HEK293 (cell line): Measurements from ENCODE around the gene METTL1.

Experiments
- CTCF ChIA-PET: fragments of 350-600 bp; formaldehyde crosslinking; extraction: SDS; loops from one replicate; lab custom pipeline; 2021; ENCODE audit warnings: antibody characterized with exemption; lab: Yijun Ruan, JAX
- POLR2A ChIA-PET: fragments of 300-600 bp; formaldehyde crosslinking; extraction: SDS; loops from one replicate; lab custom pipeline; 2020; ENCODE audit warnings: antibody characterized with exemption, inconsistent platforms; lab: Yijun Ruan, JAX
- H3K27ac ChIP-seq: fragments of 200-500 bp; sonication (Bioruptor generic); 2 replicates; pipeline ENCODE4 v1.5.1; 2014; ENCODE audit warnings: low read depth, low read length, control low read depth, inconsistent platforms; ENCODE audit errors: extremely low read depth
- H3K36me3 ChIP-seq, 2 experiments: fragments of 200-500 bp in 1 of 2; sonication (Bioruptor generic) in 1 of 2; 1 replicate in 1 of 2; 2 replicates in 1 of 2; pipeline ENCODE4 v1.5.1; 2014 to 2017; ENCODE audit warnings: inconsistent platforms in 2 of 2, low read length in 2 of 2; ENCODE audit not compliant: control insufficient read depth in 2 of 2, insufficient read depth in 1 of 2
- H3K4me1 ChIP-seq: fragments of 200-500 bp; sonication (Bioruptor generic); 2 replicates; pipeline ENCODE4 v1.5.1; 2014; ENCODE audit warnings: mild to moderate bottlenecking, low read length, inconsistent platforms; ENCODE audit not compliant: control insufficient read depth, insufficient read depth
- H3K4me3 ChIP-seq: 2 replicates; pipeline ENCODE4 v1.5.1; 2011; ENCODE audit warnings: low read depth, mild to moderate bottlenecking, control low read depth, low read length, moderate library complexity
- H3K9me3 ChIP-seq: fragments of 200-500 bp; sonication (Bioruptor generic); 2 replicates; pipeline ENCODE4 v1.5.1; 2014; ENCODE audit warnings: low read depth, low read length, inconsistent platforms; ENCODE audit not compliant: control insufficient read depth, insufficient read depth
- BCL11B ChIP-seq: fragments of 450-650 bp; formaldehyde crosslinking; IDR thresholded peaks from 2 replicates; pipeline ENCODE4 v1.5.1; 2016; ENCODE audit warnings: low read depth, missing biosample characterization, missing genetic modification characterization
- FEZF1 ChIP-seq: fragments of 450-650 bp; formaldehyde crosslinking; IDR thresholded peaks from 2 replicates; pipeline ENCODE4 v1.5.1; 2016; ENCODE audit warnings: missing biosample characterization, missing genetic modification characterization
- GLIS1 ChIP-seq: fragments of 450-650 bp; formaldehyde crosslinking; IDR thresholded peaks from 2 replicates; pipeline ENCODE4 v1.5.1; 2016; ENCODE audit warnings: missing biosample characterization, missing genetic modification characterization
- KLF9 ChIP-seq: fragments of 450-650 bp; formaldehyde crosslinking; IDR thresholded peaks from 2 replicates; pipeline ENCODE4 v1.5.1; 2016; ENCODE audit warnings: missing biosample characterization, missing genetic modification characterization, low read depth
- ZNF239 ChIP-seq: fragments of 450-650 bp; formaldehyde crosslinking; IDR thresholded peaks from 2 replicates; pipeline ENCODE4 v1.5.1; 2016; ENCODE audit warnings: missing biosample characterization, missing genetic modification characterization
- ZNF302 ChIP-seq: fragments of 450-650 bp; formaldehyde crosslinking; IDR thresholded peaks from 2 replicates; pipeline ENCODE4 v1.5.1; 2016; ENCODE audit warnings: missing biosample characterization, missing genetic modification characterization, low read depth
- ZNF416 ChIP-seq: fragments of 450-650 bp; formaldehyde crosslinking; IDR thresholded peaks from 2 replicates; pipeline ENCODE4 v1.5.1; 2016; ENCODE audit warnings: missing biosample characterization, missing genetic modification characterization
- ZNF423 ChIP-seq: fragments of 450-650 bp; formaldehyde crosslinking; IDR thresholded peaks from 2 replicates; pipeline ENCODE4 v1.5.1; 2016; ENCODE audit warnings: missing biosample characterization, missing genetic modification characterization
- ZNF510 ChIP-seq: fragments of 450-650 bp; formaldehyde crosslinking; IDR thresholded peaks from 2 replicates; pipeline ENCODE4 v1.5.1; 2018; ENCODE audit warnings: mild to moderate bottlenecking, missing genetic modification characterization, missing biosample characterization; ENCODE audit not compliant: insufficient replicate concordance
- ZNF654 ChIP-seq: fragments of 450-650 bp; formaldehyde crosslinking; IDR thresholded peaks from 2 replicates; pipeline ENCODE4 v1.5.1; 2016; ENCODE audit warnings: low read depth, missing biosample characterization, missing genetic modification characterization
- ZNF664 ChIP-seq: fragments of 450-650 bp; formaldehyde crosslinking; IDR thresholded peaks from 2 replicates; pipeline ENCODE4 v1.5.1; 2016; ENCODE audit warnings: missing biosample characterization, missing genetic modification characterization
- ZNF785 ChIP-seq: fragments of 450-650 bp; formaldehyde crosslinking; IDR thresholded peaks from 2 replicates; pipeline ENCODE4 v1.5.1; 2016; ENCODE audit warnings: missing biosample characterization, missing genetic modification characterization
- ZNF843 ChIP-seq: fragments of 450-650 bp; formaldehyde crosslinking; IDR thresholded peaks from 2 replicates; pipeline ENCODE4 v1.5.1; 2016; ENCODE audit warnings: missing biosample characterization, missing genetic modification characterization
- TF ChIP-seq, protein P1 (sequence below): fragments of 450-650 bp; formaldehyde crosslinking; IDR thresholded peaks from 2 replicates; pipeline ENCODE4 v1.5.1; 2017; ENCODE audit warnings: missing biosample characterization, missing genetic modification characterization
- TF ChIP-seq, protein P2 (sequence below): fragments of 450-650 bp; formaldehyde crosslinking; IDR thresholded peaks from 2 replicates; pipeline ENCODE4 v1.5.1; 2016; ENCODE audit warnings: missing biosample characterization, missing genetic modification characterization
- TF ChIP-seq, protein P3 (sequence below): fragments of 450-650 bp; formaldehyde crosslinking; IDR thresholded peaks from 2 replicates; pipeline ENCODE4 v1.5.1; 2016; ENCODE audit warnings: missing biosample characterization, missing genetic modification characterization, borderline replicate concordance
- TF ChIP-seq, protein P4 (sequence below): sonication (generic); formaldehyde crosslinking; IDR thresholded peaks from 2 replicates; pipeline ENCODE4 v1.8.1; 2022; ENCODE audit warnings: mild to moderate bottlenecking, moderate library complexity, missing genetic modification reagents
- TF ChIP-seq, protein P5 (sequence below): fragments of 450-650 bp; formaldehyde crosslinking; IDR thresholded peaks from 2 replicates; pipeline ENCODE4 v1.5.1; 2016; ENCODE audit warnings: missing biosample characterization, missing genetic modification characterization
- TF ChIP-seq, protein P6 (sequence below): fragments of 450-650 bp; formaldehyde crosslinking; IDR thresholded peaks from 2 replicates; pipeline ENCODE4 v1.5.1; 2017; ENCODE audit warnings: missing biosample characterization, missing genetic modification characterization
- TF ChIP-seq, protein P7 (sequence below): fragments of 450-650 bp; formaldehyde crosslinking; IDR thresholded peaks from 2 replicates; pipeline ENCODE4 v1.5.1; 2016; ENCODE audit warnings: missing biosample characterization, missing genetic modification characterization

METTL1 gene

DNA sequence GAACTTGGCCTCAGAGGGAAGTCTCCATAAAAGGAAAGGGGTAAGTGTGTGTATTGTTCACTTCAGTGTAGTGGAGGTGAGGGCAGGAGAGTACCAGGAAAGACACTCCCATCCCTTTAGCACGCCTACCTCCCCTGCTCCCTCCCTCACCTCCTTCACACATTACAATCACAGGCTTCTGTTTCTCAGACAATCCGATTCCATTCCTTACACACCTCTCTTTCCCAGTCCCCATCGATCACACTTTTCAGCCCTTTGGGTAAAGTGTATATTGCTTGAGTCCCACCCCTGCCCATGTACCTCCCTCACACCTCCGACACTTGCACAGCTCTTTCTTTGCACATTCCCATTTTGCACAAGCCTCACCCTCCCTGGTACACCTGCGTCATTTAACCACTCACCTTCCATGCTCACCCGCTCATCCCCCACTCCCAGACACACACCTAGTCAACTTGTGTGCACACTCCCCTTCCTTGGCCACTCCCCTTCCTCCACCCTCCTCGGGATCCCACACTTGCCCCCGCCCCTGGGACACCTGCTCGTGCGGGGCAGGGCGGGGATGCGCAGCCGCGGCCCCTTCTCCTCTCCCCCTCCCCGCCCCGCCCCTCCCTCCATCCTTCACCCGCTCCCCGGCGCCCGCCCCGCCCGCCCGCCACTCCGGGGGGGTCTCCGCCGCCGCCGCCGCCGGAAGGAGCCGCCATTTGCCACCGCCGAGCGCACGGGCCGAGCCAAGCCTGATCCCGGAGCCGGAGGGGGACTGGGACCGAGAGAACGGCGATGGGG, 17.3 kb downstream of the METTL1 start, which contains the start of gene MARCHF9:
TSS of gene MARCHF9 (plus strand) at position 693 of the 783 bp plus-strand sequence. CDS start 426 bp downstream, outside the sequence.
- Histone ChIP-seq H3K4me3 (peak within 1 kb of the TSS; percentile 63), H3K36me3 (peaks cover 16 to 46% of the 10 kb centered on the region in 2 experiments), H3K27ac (peak within 1 kb of the TSS; percentile 69; the same call in 1 of the 2 replicates), H3K4me1 (peaks cover 16% of the 10 kb centered on the region), H3K9me3 (no peaks in the 10 kb centered on the region)
- CTCF ChIA-PET, result interaction anchor here (2.4 kb wide), 1 partner anchor 12 kb away, joined by 26 read pairs; the partner anchor contains the start of gene CYP27B1
- POLR2A ChIA-PET, result interaction anchor here (0.5 to 1.4 kb wide), 3 partner anchors 17 to 1832 kb away, joined by 3 to 4 read pairs (median 4); partner anchors contain the start of genes EEF1AKMT3 and METTL1
- no peak for TF ChIP-seq ZNF664 (tag by site-specific recombination)
- no peak; the same call in 1 of the 2 replicates for TF ChIP-seq BCL11B (tag by site-specific recombination)
- TF ChIP-seq ZNF654 (tag by site-specific recombination), result no peak
- TF ChIP-seq ZNF785 (tag by site-specific recombination), result no peak
- peak; percentile 88 for TF ChIP-seq KLF9 (tag by site-specific recombination)
- TF ChIP-seq, protein P1, sequence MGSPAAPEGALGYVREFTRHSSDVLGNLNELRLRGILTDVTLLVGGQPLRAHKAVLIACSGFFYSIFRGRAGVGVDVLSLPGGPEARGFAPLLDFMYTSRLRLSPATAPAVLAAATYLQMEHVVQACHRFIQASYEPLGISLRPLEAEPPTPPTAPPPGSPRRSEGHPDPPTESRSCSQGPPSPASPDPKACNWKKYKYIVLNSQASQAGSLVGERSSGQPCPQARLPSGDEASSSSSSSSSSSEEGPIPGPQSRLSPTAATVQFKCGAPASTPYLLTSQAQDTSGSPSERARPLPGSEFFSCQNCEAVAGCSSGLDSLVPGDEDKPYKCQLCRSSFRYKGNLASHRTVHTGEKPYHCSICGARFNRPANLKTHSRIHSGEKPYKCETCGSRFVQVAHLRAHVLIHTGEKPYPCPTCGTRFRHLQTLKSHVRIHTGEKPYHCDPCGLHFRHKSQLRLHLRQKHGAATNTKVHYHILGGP (tag by site-specific recombination), result no peak
- TF ChIP-seq ZNF302 (tag by site-specific recombination), result no peak
- TF ChIP-seq, protein P2, sequence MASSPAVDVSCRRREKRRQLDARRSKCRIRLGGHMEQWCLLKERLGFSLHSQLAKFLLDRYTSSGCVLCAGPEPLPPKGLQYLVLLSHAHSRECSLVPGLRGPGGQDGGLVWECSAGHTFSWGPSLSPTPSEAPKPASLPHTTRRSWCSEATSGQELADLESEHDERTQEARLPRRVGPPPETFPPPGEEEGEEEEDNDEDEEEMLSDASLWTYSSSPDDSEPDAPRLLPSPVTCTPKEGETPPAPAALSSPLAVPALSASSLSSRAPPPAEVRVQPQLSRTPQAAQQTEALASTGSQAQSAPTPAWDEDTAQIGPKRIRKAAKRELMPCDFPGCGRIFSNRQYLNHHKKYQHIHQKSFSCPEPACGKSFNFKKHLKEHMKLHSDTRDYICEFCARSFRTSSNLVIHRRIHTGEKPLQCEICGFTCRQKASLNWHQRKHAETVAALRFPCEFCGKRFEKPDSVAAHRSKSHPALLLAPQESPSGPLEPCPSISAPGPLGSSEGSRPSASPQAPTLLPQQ (tag by site-specific recombination), result peak; percentile 45; the same call in 1 of the 2 replicates
- TF ChIP-seq, protein P3, sequence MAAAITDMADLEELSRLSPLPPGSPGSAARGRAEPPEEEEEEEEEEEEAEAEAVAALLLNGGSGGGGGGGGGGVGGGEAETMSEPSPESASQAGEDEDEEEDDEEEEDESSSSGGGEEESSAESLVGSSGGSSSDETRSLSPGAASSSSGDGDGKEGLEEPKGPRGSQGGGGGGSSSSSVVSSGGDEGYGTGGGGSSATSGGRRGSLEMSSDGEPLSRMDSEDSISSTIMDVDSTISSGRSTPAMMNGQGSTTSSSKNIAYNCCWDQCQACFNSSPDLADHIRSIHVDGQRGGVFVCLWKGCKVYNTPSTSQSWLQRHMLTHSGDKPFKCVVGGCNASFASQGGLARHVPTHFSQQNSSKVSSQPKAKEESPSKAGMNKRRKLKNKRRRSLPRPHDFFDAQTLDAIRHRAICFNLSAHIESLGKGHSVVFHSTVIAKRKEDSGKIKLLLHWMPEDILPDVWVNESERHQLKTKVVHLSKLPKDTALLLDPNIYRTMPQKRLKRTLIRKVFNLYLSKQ (tag by site-specific recombination), result no peak
- TF ChIP-seq ZNF239, result no peak
- TF ChIP-seq, protein P4, sequence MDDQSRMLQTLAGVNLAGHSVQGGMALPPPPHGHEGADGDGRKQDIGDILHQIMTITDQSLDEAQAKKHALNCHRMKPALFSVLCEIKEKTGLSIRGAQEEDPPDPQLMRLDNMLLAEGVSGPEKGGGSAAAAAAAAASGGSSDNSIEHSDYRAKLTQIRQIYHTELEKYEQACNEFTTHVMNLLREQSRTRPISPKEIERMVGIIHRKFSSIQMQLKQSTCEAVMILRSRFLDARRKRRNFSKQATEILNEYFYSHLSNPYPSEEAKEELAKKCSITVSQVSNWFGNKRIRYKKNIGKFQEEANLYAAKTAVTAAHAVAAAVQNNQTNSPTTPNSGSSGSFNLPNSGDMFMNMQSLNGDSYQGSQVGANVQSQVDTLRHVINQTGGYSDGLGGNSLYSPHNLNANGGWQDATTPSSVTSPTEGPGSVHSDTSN (CRISPR knock-in tag), result no peak
- TF ChIP-seq, protein P5, sequence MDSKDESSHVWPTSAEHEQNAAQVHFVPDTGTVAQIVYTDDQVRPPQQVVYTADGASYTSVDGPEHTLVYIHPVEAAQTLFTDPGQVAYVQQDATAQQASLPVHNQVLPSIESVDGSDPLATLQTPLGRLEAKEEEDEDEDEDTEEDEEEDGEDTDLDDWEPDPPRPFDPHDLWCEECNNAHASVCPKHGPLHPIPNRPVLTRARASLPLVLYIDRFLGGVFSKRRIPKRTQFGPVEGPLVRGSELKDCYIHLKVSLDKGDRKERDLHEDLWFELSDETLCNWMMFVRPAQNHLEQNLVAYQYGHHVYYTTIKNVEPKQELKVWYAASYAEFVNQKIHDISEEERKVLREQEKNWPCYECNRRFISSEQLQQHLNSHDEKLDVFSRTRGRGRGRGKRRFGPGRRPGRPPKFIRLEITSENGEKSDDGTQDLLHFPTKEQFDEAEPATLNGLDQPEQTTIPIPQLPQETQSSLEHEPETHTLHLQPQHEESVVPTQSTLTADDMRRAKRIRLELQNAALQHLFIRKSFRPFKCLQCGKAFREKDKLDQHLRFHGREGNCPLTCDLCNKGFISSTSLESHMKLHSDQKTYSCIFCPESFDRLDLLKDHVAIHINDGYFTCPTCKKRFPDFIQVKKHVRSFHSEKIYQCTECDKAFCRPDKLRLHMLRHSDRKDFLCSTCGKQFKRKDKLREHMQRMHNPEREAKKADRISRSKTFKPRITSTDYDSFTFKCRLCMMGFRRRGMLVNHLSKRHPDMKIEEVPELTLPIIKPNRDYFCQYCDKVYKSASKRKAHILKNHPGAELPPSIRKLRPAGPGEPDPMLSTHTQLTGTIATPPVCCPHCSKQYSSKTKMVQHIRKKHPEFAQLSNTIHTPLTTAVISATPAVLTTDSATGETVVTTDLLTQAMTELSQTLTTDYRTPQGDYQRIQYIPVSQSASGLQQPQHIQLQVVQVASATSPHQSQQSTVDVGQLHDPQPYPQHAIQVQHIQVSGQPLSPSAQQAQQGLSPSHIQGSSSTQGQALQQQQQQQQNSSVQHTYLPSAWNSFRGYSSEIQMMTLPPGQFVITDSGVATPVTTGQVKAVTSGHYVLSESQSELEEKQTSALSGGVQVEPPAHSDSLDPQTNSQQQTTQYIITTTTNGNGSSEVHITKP (tag by site-specific recombination), result peak; percentile 92
- peak; percentile 36 for TF ChIP-seq GLIS1 (tag by site-specific recombination)
- TF ChIP-seq, protein P6, sequence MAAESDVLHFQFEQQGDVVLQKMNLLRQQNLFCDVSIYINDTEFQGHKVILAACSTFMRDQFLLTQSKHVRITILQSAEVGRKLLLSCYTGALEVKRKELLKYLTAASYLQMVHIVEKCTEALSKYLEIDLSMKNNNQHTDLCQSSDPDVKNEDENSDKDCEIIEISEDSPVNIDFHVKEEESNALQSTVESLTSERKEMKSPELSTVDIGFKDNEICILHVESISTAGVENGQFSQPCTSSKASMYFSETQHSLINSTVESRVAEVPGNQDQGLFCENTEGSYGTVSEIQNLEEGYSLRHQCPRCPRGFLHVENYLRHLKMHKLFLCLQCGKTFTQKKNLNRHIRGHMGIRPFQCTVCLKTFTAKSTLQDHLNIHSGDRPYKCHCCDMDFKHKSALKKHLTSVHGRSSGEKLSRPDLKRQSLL, result no peak
- no peak for TF ChIP-seq ZNF416 (tag by site-specific recombination)
- peak; percentile 36; the same call in 1 of the 2 replicates for TF ChIP-seq FEZF1
- no peak for TF ChIP-seq ZNF510 (tag by site-specific recombination)
- TF ChIP-seq ZNF423 (tag by site-specific recombination), result peak; percentile 26; the same call in 1 of the 2 replicates
- TF ChIP-seq ZNF843 (tag by site-specific recombination), result peak; percentile 67; the same call in 1 of the 2 replicates
- TF ChIP-seq, protein P7, sequence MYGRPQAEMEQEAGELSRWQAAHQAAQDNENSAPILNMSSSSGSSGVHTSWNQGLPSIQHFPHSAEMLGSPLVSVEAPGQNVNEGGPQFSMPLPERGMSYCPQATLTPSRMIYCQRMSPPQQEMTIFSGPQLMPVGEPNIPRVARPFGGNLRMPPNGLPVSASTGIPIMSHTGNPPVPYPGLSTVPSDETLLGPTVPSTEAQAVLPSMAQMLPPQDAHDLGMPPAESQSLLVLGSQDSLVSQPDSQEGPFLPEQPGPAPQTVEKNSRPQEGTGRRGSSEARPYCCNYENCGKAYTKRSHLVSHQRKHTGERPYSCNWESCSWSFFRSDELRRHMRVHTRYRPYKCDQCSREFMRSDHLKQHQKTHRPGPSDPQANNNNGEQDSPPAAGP (tag by site-specific recombination), result peak; percentile 97
